ENCODE results near the gene BMP8B. TPM values are rescaled to one million over a fixed set of nuclear protein-coding genes. Genes with fewer than 3 reads are reported as not detected.
A peak's percentile ranks its signal among the peaks of the same experiment; 100 is the strongest.
"Not testable (repeated sequence)": the region's sequence is repeated elsewhere in the genome, so short reads cannot be mapped to it uniquely, and the experiment has no call there.

The BMP8B gene
- total and polyA plus RNA-seq, 2 of the 8 experiments (the other 6 are each of a cell fraction or from before 2014, with no cell fraction given): 0.37 to 0.50 TPM

DNA sequence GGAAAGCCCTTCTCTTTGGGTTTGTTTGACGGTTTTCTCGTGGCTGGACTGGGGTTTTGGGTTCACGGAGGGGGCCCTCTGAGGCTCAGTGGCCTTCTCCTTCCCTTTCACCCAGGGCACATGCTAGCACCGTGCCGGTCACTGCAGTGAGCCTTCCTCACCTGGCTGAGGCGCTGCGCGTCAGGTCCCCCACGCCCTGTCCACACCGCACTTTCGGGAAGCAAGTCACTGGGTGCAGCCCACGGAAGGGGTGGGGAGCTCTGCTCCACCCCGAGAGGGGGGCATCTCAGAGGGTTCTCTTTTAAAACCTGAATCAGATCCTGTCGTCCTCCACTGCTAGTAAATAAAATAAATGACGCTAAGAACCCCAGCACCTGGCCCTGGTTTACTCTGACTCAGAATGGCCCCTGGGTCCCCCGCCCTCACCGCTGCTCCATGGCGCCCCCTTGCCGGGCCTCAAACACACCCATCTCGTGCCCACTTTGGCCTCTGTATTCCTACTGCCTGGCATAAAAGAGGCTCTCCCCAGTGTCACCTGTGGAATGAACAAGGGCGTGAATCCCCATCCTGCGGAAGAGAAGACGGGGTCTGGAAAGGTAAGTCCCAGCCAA, 15.2 kb downstream of the BMP8B start:
- H3K56ac ChIP-seq (replicated peaks; ENCODE audit: insufficient read length, low read depth, low read length); H3K36me3 ChIP-seq (ENCODE audit: control insufficient read depth in 2 of 4, insufficient read depth in 4 of 4, low read length in 3 of 4); CTCF ChIA-PET (ENCODE audit: partially characterized antibody); H3K9ac ChIP-seq (replicated peaks in 1 of 4; ENCODE audit: extremely low read depth in 1 of 4, low read depth in 3 of 4, low read length in 3 of 4); H4K91ac ChIP-seq (replicated peaks; ENCODE audit: insufficient read length, low read length); DNase-seq (ENCODE audit: low read depth in 1 of 2, low spot score in 2 of 2); H3K23ac ChIP-seq (ENCODE audit: insufficient read length); H4K8ac ChIP-seq (ENCODE audit: extremely low read depth, insufficient read depth, low read length); H3K14ac ChIP-seq (ENCODE audit: insufficient read length); H3K4ac ChIP-seq (replicated peaks; ENCODE audit: insufficient read length, low read depth, low read length); H3K27ac ChIP-seq (ENCODE audit: low read depth, low read length); H4K5ac ChIP-seq (ENCODE audit: insufficient read length, low read depth, low read length); H3K4me2 ChIP-seq (ENCODE audit: insufficient read depth in 1 of 2, low read depth in 2 of 2, low read length in 2 of 2); H2BK120ac ChIP-seq (replicated peaks; ENCODE audit: low read depth, low read length); H2BK20ac ChIP-seq (ENCODE audit: low read length); POLR2A ChIA-PET (ENCODE audit: partially characterized antibody); H3K4me1 ChIP-seq (replicated peaks in 1 of 4; ENCODE audit: control insufficient read depth in 3 of 4, insufficient read depth in 4 of 4, low read length in 3 of 4); H2BK5ac ChIP-seq (ENCODE audit: low read depth, low read length); H2BK12ac ChIP-seq (ENCODE audit: low read depth, low read length); H2BK15ac ChIP-seq (ENCODE audit: low read length); H2AFZ ChIP-seq (ENCODE audit: low read length); H3K9me3 ChIP-seq (ENCODE audit: insufficient read depth in 2 of 2, low read depth in 1 of 2, low read length in 1 of 2); H4K20me1 ChIP-seq (replicated peaks in 1 of 2; ENCODE audit: control insufficient read depth in 1 of 2, insufficient read depth in 2 of 2, low read length in 2 of 2); H3K79me2 ChIP-seq (ENCODE audit: control insufficient read depth in 1 of 2, insufficient read depth in 2 of 2, low read length in 2 of 2); H3K23me2 ChIP-seq (ENCODE audit: low read depth, low read length); H3K18ac ChIP-seq (ENCODE audit: extremely low read depth, low read length); H3K79me1 ChIP-seq (ENCODE audit: low read depth, low read length); H2AK5ac ChIP-seq (ENCODE audit: low read depth, low read length); H3K4me3 ChIP-seq (ENCODE audit: extremely low read depth in 1 of 4, insufficient read depth in 2 of 4, low read depth in 3 of 4, low read length in 4 of 4): not testable (repeated sequence)
- peaks cover 1 to 14% (median 9%) of the 10 kb centered on the region in 4 experiments; a peak in 6 of 7 replicates for H3K27me3 ChIP-seq (replicated peaks in 1 of 4; ENCODE audit: control insufficient read depth in 3 of 4, extremely low read depth in 1 of 4, insufficient read depth in 3 of 4, low read length in 3 of 4)
- peak; percentile 92 for FAIRE-seq
- WGBS, 2 experiments (ENCODE audit: extremely low coverage in 1 of 2, insufficient coverage in 1 of 2, insufficient read length in 1 of 2, insufficient replicate concordance in 2 of 2, low coverage in 1 of 2, low lambda C conversion rate in 2 of 2, missing lambda C conversion rate in 1 of 2): no CpG with 5 or more reads among the region's 23 CpGs
